Left lung (tissue), 10 donors: ENCODE results near the gene CYGB. TPM values are rescaled to one million over a fixed set of nuclear protein-coding genes. Genes with fewer than 3 reads are reported as not detected.

Experiments used
- ATAC-seq: fragments of 200-7000 bp; cut with Tn5 transposase; one replicate; pipeline ENCODE4 v1.9.1; 2020; ENCODE audit warnings: moderate library complexity
- DNase-seq, 4 donors: peaks; one replicate each; pipeline ENCODE4 v3.0.0-alpha.2; 2013 to 2020
- H3K27ac ChIP-seq, 2 donors: fragments of 200-600 bp; sonication (generic) in 1 of 2; one replicate each; pipeline versions ENCODE4 v1.5.0 to v1.8.0; 2020 to 2021
- H3K27me3 ChIP-seq, 2 donors: fragments of 200-600 bp; sonication (generic) in 1 of 2; one replicate each; pipeline versions ENCODE4 v1.5.0 to v1.8.0; 2020 to 2021
- H3K36me3 ChIP-seq, 2 donors: fragments of 200-600 bp; sonication (generic) in 1 of 2; one replicate each; pipeline versions ENCODE4 v1.5.0 to v1.8.0; 2020 to 2021
- H3K4me1 ChIP-seq, 2 donors: fragments of 200-600 bp; one replicate each; pipeline ENCODE4 v1.8.0; 2021
- H3K4me3 ChIP-seq, 2 donors: fragments of 200-600 bp; sonication (generic) in 1 of 2; one replicate each; pipeline versions ENCODE4 v1.5.0 to v1.8.0; 2020 to 2021; ENCODE audit warnings: mild to moderate bottlenecking in 1 of 2
- H3K9me3 ChIP-seq, 2 donors: fragments of 200-600 bp; sonication (generic) in 1 of 2; one replicate each; pipeline versions ENCODE4 v1.5.0 to v1.8.0; 2020 to 2021
- CTCF ChIP-seq, 2 donors: fragments of 200-600 bp; sonication (generic) in 1 of 2; IDR thresholded peaks; one replicate each; pipeline versions ENCODE4 v1.5.0 to v1.8.0; 2021; ENCODE audit warnings: antibody characterized with exemption in 2 of 2
- intact Hi-C, 2 donors: fragments of 100-400 bp; cut with DNase I; formaldehyde crosslinking; loops; one replicate each; pipeline versions ENCODE4 v1.11.2 to v1.14.2; 2022
- polyA plus RNA-seq, 6 donors: library from polyadenylated mRNA; unstranded; fragments of 120-200 nt; gene quantifications; one replicate each; pipeline ENCODE4 v1.2.1, GENCODE V29; 2013; ENCODE audit not compliant: insufficient read length in 6 of 6
- total RNA-seq, 2 donors: library from RNA; stranded (reverse); fragmentation: NEBNext Ultra II Directional; extraction: Animal tissue kit (Norgen Biotek cat#: 25700); gene quantifications; one replicate each; pipeline ENCODE4 v1.2.1, GENCODE V29; 2021
- donor health status: DM: no; HTN: yes; CAD: no.
- donor health status: DM: no; HTN: no; CAD: no.

CYGB gene
- total and polyA plus RNA-seq, 8 donors: 10.2 to 37.1 (median 26.4) TPM

DNA sequence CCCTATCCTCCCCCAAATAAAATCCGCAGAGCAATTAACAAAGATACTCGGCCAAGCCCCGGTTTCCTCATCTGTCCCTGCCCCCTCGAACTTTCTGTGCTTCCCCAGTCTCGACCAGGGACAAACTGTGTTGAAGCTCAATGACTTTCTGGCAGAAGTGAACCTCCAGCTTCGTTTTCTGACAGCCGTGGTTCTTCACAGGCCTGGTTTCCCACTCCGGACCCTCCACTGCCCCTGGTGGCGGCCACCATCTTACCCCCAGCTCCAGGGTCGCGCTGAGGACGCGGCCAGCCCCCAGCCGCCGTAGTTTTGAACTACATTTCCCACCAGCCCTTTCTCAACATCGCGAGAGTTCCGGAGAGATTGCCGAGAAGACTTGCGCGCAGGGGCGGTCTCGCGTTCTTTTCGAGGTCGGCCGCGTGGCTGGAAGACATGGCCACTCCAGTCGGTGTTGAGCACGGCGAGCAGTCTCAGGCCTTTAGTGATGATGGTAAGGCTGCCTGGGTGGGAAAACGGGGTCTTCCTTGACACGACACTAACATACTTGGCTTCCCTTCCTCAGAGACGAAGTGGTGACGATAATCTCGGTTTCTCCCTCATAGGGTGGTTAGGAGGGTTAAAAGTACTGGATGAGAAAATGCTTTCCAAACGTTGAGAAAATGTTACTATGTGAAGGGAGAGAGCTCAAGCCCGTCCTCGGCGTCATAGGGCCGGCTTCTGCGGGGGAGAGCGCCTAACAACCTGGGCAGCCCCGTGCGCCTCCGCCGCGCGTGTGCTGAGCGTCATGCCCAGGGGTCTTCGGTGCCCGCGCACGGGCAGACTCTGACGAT is 20.1 kb upstream of the CYGB start:
- peak; percentile 30 to 65 for TF ChIP-seq CTCF (IDR thresholded peaks at IDR 0.05)
- Histone ChIP-seq H3K9me3 (no peaks in the 10 kb centered on the region), H3K4me1 (peaks cover 46 to 55% of the 10 kb centered on the region in 2 donors), H3K27ac (peak overlapping the region; percentile 95), H3K27me3 (no peaks in the 10 kb centered on the region), H3K36me3 (peaks cover 0 to 7% of the 10 kb centered on the region in 2 donors), H3K4me3 (peak overlapping the region; percentile 81 to 88)
- ATAC-seq: peak; percentile 84
- intact Hi-C loops: loop anchor here in 1 of 2 donors (10.0 kb wide), 1 partner anchor 157 kb away; the partner anchor contains the start of gene MXRA7
- peak; percentile 95 to 97 (median 96) for DNase-seq

DNA sequence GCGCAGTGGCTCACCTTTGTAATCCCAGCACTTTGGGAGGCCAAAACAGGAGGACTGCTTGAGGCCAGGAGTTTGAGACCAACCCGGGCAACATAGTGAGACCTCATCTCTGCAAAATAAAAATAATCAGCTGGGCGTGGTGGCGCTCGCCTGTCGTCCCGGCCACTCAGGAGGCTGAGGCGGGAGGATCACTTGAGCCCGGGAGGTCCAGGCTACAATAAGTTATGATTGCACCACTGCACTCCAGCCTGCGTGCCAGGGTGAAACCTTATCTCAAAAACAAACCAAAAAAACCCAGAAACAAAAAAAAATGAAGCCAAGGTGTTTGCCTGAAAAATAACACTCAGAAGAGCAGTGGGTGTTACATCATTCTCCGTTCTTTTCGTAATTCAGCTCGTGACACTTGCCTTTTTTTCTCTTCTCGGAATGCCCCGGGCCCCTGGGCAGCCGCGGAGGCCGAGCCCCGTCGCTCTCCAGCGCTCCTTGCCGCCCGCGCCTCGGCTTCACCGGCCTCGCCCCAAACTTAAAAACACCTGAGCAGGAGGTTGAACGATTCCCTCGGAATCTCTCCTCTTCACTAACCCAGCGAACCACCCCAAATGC is 19.4 kb upstream of the CYGB start:
- no peaks in the 10 kb centered on the region for H3K9me3 ChIP-seq
- H3K4me1 ChIP-seq: peaks cover 42 to 51% of the 10 kb centered on the region in 2 donors
- H3K27ac ChIP-seq: peak overlapping the region; percentile 95
- intact Hi-C loops: loop anchor here in 1 of 2 donors (10.0 kb wide), 1 partner anchor 158 kb away; the partner anchor contains the start of gene MXRA7
- TF ChIP-seq CTCF (IDR thresholded peaks at IDR 0.05): no peak
- ATAC-seq: peak; percentile 41
- peak in 1 of 4 donors; percentile 88 for DNase-seq
- no peaks in the 10 kb centered on the region for H3K27me3 ChIP-seq
- peaks cover 0 to 2% of the 10 kb centered on the region in 2 donors for H3K36me3 ChIP-seq
- H3K4me3 ChIP-seq: peak overlapping the region; percentile 81 to 88

GRCh38 chr17:76554131-76554530 is 16.6 kb upstream of the CYGB start:
- Histone ChIP-seq H3K27ac (no peak overlapping the region), H3K27me3 (no peaks in the 10 kb centered on the region), H3K36me3 (no peaks in the 10 kb centered on the region), H3K9me3 (no peaks in the 10 kb centered on the region), H3K4me3 (no peak overlapping the region), H3K4me1 (peaks cover 22 to 44% of the 10 kb centered on the region in 2 donors)
- TF ChIP-seq CTCF (IDR thresholded peaks at IDR 0.05): no peak
- ATAC-seq (no peak), DNase-seq (no peak)
- intact Hi-C loops: loop anchor here in 1 of 2 donors (10.0 kb wide), 1 partner anchor 161 kb away; the partner anchor contains the start of gene MXRA7

DNA sequence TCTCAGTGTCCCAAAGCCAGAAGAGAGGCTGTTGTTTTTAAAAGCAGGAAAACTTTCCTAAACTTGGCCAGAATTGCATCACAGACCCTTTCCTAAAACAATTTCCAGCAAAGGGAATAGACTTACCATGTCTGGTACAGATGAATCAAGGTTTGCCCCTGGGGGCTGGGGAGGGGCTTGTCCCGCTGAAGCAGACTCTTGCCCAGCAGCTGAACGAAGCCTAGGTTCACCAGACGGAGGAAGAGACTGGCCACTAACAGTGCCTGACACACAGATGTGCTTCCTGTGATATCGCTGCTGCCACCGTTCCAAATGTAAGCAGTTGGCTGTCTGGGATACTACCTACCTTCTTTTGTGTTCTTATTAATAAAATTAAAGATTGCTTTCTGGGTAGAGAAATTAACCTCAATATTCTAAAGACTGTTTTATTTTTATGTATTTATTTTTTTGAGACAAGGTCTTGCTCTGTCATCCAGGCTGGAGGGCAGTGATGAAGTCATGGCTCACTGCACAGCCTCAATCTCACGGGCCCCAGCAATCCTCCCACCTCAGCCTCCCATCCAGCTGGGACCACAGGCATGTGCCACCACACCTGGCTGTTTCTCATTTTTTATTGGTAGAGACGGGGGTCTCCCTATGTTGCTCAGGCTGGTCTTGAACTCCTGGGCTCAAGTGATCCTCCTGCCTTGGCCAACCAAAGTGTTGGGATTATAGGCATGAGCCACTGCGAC is 15.8 kb upstream of the CYGB start:
- no peak for ATAC-seq
- no peaks in the 10 kb centered on the region for H3K36me3 ChIP-seq
- no peak for DNase-seq
- no peaks in the 10 kb centered on the region for H3K9me3 ChIP-seq
- intact Hi-C loops: loop anchor here in 1 of 2 donors (10.0 kb wide), 1 partner anchor 161 kb away; the partner anchor contains the start of gene MXRA7
- no peak overlapping the region for H3K27ac ChIP-seq
- H3K4me1 ChIP-seq: peaks cover 14 to 42% of the 10 kb centered on the region in 2 donors
- no peak for TF ChIP-seq CTCF (IDR thresholded peaks at IDR 0.05)
- H3K27me3 ChIP-seq: no peaks in the 10 kb centered on the region
- H3K4me3 ChIP-seq: no peak overlapping the region
